Muscle layer of duodenum (tissue), 2 donors: ENCODE measurements around the gene DENND2D.

Experiments used
- H3K27ac ChIP-seq: one replicate; pipeline ENCODE4 v1.7.0; 2013; ENCODE audit warnings: mild to moderate bottlenecking, low read length
- H3K27me3 ChIP-seq: one replicate; pipeline ENCODE4 v1.7.0; 2013; ENCODE audit warnings: low read depth, mild to moderate bottlenecking, control low read depth, low read length
- H3K36me3 ChIP-seq, 2 donors: one replicate each; pipeline ENCODE4 v1.7.0; 2013; ENCODE audit warnings: low read length in 2 of 2, control low read depth in 1 of 2, mild to moderate bottlenecking in 1 of 2; ENCODE audit not compliant: insufficient read depth in 2 of 2, control insufficient read depth in 1 of 2
- H3K4me1 ChIP-seq, 2 donors: one replicate each; pipeline ENCODE4 v1.7.0; 2013; ENCODE audit warnings: low read length in 2 of 2, mild to moderate bottlenecking in 2 of 2, control low read depth in 1 of 2, moderate library complexity in 1 of 2; ENCODE audit not compliant: insufficient read depth in 2 of 2, control insufficient read depth in 1 of 2
- H3K4me3 ChIP-seq, 2 donors: one replicate each; pipeline ENCODE4 v1.7.0; 2013; ENCODE audit warnings: low read length in 2 of 2, low read depth in 1 of 2, mild to moderate bottlenecking in 1 of 2
- H3K9me3 ChIP-seq, 2 donors: one replicate each; pipeline ENCODE4 v1.7.0; 2013; ENCODE audit warnings: low read length in 2 of 2, control low read depth in 1 of 2, mild to moderate bottlenecking in 1 of 2; ENCODE audit not compliant: control insufficient read depth in 1 of 2
- donor health status: healthy.

Gene DENND2D

DNA sequence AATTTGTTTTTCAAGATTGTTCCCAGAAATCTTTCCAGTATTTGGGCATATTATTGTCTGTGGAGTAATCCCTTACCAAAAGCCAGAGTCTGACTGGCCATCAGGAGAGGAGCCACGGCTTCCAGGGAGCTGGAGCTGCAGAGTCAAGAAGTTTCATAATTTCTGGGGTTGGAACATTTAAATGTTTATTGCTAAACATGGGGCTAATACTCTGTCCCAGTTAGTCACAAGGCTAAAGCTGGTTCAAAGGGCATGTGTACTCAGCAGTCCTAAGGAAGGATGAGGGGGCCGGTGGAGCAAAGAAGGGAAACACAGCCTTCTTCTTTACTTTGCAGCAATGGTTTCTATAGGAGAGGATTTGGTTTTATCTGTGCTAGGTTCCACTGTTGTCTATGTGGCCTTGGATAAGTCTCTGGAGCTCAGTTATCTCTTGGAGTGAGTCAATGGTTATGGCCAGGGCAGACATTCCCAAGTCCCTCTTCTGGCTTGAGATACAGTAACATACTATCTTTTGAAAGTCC, 9.5 kb downstream of the DENND2D start:
- H3K36me3 ChIP-seq = peaks cover 29 to 31% of the 10 kb centered on the region in 2 donors
- H3K27me3 ChIP-seq = no peaks in the 10 kb centered on the region
- H3K4me1 ChIP-seq = peaks cover 25 to 42% of the 10 kb centered on the region in 2 donors
- H3K27ac ChIP-seq = no peak overlapping the region
- H3K4me3 ChIP-seq = no peak overlapping the region
- H3K9me3 ChIP-seq = no peaks in the 10 kb centered on the region

DNA sequence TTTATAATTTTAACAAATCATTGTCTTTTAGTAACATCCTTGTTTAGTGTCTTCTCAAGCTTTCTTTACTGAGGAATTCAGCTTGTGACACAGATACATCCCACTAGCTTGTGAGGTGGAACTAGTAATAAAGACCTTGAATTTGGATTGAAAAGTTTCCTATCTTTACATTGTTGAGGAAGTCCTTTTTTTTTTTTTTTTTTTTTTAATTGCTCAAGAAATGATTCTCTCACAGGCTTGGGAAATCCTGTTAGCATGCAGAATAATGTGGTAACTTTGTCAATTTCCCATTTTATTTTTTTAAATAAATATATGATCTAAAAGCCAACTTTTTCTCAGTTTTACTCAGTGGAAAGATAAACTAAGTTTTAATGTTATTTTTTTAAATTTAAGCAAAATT, 15.8 kb downstream of the DENND2D start:
- Histone ChIP-seq H3K4me3 (no peak overlapping the region), H3K27me3 (no peaks in the 10 kb centered on the region), H3K27ac (no peak overlapping the region), H3K4me1 (no peaks in the 10 kb centered on the region), H3K9me3 (no peaks in the 10 kb centered on the region), H3K36me3 (peaks cover 57 to 60% of the 10 kb centered on the region in 2 donors)

DNA sequence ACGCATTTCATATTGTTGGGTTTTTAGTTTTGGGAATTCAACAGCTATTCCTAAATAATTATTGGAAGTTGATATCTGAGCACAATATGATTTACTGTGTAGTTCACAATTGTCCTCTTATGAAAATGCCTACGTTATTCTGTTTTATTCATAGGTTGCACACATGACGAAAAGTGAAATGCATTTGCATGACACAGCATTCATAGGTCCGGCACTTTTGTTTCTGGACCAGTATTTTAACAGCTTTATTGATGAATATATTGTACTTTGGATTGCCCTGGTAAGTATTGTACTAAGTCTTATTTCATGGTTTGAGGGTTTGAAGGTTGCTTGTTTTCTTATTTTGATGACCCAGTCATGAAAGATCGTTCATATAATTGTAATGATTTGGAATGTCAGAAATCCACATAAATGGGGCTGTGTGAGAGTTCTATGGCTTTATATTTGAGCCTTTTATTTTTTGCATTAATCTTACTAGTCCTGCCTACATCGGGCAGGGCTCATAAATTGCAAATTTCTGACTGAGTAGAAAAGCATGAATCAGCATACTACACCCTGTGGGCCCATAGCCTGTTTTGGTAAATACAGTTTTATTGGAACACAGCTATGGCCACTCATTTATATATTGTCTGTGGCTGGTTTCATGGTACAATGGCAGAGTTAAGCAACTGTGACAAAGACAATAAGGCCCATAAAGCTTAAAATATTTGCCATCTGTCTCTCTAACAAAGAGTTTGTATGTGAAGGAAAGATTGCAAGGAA, 17.0 kb downstream of the DENND2D start:
- H3K36me3 ChIP-seq = peaks cover 57 to 60% of the 10 kb centered on the region in 2 donors
- no peaks in the 10 kb centered on the region for H3K9me3 ChIP-seq
- H3K27ac ChIP-seq = no peak overlapping the region
- H3K27me3 ChIP-seq = no peaks in the 10 kb centered on the region
- H3K4me3 ChIP-seq = no peak overlapping the region
- H3K4me1 ChIP-seq = no peaks in the 10 kb centered on the region

DNA sequence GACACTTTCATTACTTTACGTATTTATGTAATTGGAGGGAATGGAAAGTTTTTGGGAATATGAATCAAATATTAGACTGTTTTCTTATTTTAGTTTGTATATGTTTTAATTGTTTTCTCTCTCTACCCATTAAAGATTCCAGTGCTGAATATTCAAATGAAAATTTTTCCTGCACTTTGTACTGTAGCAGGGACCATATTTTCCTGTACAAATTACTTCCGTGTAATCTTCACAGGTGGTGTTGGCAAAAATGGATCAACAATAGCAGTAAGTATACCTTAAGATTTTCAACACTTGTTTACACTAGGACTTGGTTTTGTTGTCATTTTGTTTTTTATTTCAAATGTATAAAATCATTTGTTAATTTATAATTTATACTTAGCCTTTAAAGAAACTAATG, 18.4 kb downstream of the DENND2D start:
- Histone ChIP-seq H3K4me3 (no peak overlapping the region), H3K27ac (no peak overlapping the region), H3K4me1 (no peaks in the 10 kb centered on the region), H3K27me3 (no peaks in the 10 kb centered on the region), H3K36me3 (peaks cover 46 to 53% of the 10 kb centered on the region in 2 donors), H3K9me3 (no peaks in the 10 kb centered on the region)

DNA sequence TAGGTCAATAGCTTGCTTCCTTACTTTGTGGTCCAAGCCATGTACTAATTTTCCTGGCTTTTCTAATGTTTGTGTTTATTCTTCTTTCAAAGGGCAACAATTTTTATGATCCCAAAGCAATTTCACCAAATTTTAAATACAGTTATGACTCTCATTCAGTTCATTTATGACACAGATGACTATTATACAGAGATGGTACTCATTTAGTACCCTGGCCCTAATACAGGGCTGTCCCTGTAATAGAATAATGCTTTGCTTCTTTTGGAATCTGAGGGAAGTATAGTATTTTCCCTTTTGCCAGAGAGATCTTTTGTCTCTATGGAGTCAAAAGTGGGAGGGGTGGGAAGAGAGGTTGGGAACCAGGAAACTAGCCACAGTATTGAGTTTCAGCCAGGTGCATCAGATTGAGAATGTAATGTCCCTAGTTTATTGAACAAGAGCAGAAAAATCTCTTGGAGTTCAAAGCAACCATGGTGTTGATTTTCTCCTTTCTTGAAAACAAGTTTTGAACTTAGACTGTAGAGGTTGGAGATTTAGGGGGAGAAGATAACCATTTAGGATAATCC, 20.4 kb downstream of the DENND2D start:
- Histone ChIP-seq H3K27ac (no peak overlapping the region), H3K4me3 (no peak overlapping the region), H3K36me3 (peaks cover 36 to 37% of the 10 kb centered on the region in 2 donors), H3K9me3 (no peaks in the 10 kb centered on the region), H3K4me1 (no peaks in the 10 kb centered on the region), H3K27me3 (no peaks in the 10 kb centered on the region)

DNA sequence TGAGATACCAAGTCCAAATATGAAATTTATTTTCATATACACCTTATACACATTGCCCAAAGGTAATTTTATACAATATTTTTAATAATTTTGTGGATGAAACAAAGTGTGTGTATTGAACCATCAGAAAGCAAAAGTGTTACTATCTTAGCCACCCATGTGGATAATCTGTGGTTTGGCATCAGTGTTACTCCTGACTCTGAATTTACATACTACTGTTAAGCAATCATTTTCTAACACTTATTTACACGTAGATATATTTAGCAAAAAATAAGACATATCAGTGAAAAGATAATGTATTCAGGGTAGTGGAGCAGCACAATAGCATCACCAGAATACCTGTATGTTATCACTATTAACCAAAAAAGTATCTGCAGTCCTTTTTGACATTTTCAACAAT, 23.8 kb downstream of the DENND2D start:
- no peak overlapping the region for H3K4me3 ChIP-seq
- H3K36me3 ChIP-seq = peaks cover 28 to 38% of the 10 kb centered on the region in 2 donors
- H3K4me1 ChIP-seq = no peaks in the 10 kb centered on the region
- H3K9me3 ChIP-seq = no peaks in the 10 kb centered on the region
- no peaks in the 10 kb centered on the region for H3K27me3 ChIP-seq
- no peak overlapping the region for H3K27ac ChIP-seq

DNA sequence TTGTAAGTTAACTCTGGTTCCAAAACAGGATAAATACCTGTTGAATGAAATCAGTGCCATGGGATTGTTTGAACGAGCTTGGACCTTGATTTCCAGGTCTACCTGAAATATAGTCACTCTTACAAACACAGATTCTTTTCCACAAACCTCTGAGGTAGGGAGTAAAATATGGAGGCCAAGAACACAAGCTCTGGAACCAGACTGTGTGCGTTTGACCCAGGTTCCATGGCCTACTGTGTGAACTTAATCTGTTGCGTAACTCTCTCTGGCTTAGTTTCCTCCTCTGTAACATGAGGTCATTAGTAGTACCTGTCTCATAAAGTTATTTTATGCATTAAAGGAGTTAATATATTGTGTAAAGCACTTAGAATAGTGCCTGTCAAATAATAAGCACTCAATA, 25.1 kb downstream of the DENND2D start:
- Histone ChIP-seq H3K9me3 (no peaks in the 10 kb centered on the region), H3K27ac (no peak overlapping the region), H3K4me3 (no peak overlapping the region), H3K27me3 (no peaks in the 10 kb centered on the region), H3K4me1 (no peaks in the 10 kb centered on the region), H3K36me3 (peaks cover 28 to 38% of the 10 kb centered on the region in 2 donors)

DNA sequence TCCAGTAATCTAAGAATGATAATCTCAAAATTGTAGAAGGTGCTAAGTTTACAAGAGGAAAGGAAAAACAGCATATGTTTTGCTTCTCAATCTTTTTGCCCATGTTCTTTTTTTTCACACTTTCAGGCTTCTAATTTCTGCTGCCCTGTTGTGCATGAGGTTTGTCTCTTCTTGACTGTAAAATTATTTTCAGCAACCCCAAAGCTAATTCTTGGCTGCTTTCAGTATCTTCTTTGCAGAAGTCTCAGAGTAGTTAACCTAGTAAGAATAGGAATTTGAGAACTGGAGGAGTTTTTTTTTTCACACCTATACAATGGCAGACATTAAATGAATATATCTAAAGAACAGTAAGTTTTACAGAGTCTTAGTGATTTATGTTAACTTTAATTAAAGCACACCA, 26.4 kb downstream of the DENND2D start:
- no peak overlapping the region for H3K27ac ChIP-seq
- no peaks in the 10 kb centered on the region for H3K9me3 ChIP-seq
- H3K4me1 ChIP-seq = no peaks in the 10 kb centered on the region
- H3K27me3 ChIP-seq = no peaks in the 10 kb centered on the region
- H3K4me3 ChIP-seq = no peak overlapping the region
- H3K36me3 ChIP-seq = peaks cover 26 to 36% of the 10 kb centered on the region in 2 donors

DNA sequence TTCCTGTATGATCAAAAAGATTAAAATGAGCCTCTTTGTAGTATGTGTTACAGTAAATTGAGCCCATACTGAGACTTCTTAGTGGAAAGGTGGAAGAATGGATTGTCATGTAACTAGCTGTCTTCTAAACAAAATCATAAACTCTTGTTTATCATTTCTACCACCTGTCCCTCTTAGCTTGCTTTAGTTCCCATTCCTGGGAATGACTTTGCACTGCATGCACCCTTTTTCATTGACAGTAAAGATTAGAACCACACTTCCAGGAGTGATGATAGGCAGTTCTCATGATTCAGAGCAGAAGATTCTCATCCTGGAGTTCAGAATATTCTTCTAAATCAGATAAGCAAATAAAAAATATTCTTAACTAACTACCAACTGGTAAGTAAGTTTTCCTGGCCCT, 28.0 kb downstream of the DENND2D start:
- H3K27me3 ChIP-seq = no peaks in the 10 kb centered on the region
- no peaks in the 10 kb centered on the region for H3K4me1 ChIP-seq
- no peaks in the 10 kb centered on the region for H3K9me3 ChIP-seq
- no peak overlapping the region for H3K4me3 ChIP-seq
- no peak overlapping the region for H3K27ac ChIP-seq
- H3K36me3 ChIP-seq = peaks cover 26 to 38% of the 10 kb centered on the region in 2 donors

DNA sequence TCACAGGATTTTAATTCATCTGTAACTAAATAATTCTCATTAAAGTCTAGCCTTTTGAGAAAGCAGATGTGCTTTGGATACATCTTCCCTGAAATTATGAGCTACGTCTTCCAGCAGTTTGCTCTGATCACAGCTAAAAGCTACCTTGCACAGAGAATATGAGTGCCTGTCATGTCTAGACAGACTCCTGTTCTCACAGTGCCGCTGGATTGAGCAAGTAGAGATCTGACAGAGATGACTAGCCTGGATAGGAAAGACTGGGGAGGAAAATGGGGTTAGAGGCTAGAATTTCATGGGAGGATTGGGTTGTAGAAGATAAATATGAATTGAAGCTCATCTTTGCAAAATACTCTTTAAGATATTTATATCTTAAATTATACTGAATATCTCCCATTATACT, 36.3 kb downstream of the DENND2D start:
- H3K9me3 ChIP-seq = no peaks in the 10 kb centered on the region
- H3K4me1 ChIP-seq = no peaks in the 10 kb centered on the region
- H3K27me3 ChIP-seq = no peaks in the 10 kb centered on the region
- no peak overlapping the region for H3K27ac ChIP-seq
- peaks cover 20 to 35% of the 10 kb centered on the region in 2 donors for H3K36me3 ChIP-seq
- no peak overlapping the region for H3K4me3 ChIP-seq

DNA sequence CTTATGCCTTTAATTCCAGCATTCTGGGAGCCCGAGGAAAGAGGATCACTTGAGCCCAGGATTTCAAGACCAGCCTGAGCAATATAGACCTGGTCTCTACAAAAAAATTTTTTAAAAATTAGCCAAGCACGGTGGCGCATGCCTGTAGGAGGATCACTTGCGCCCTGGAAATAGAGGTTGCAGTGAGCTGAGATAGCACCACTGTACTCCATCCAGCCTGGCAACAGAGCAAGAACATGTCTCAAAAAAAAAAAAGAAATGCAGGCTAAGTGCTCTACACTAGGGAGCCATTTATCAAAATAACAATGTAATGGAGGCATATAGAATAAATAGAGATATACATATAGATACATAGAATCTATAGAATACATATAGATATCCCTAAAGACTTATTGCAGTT, 37.1 kb downstream of the DENND2D start:
- Histone ChIP-seq H3K4me3 (no peak overlapping the region), H3K27ac (no peak overlapping the region), H3K9me3 (no peaks in the 10 kb centered on the region), H3K27me3 (no peaks in the 10 kb centered on the region), H3K4me1 (no peaks in the 10 kb centered on the region), H3K36me3 (peaks cover 20 to 27% of the 10 kb centered on the region in 2 donors)
